ENCODE data around the gene ADK. TPM values are rescaled to one million over a fixed set of nuclear protein-coding genes. Genes with fewer than 3 reads are reported as not detected.

ADK gene
- polyA plus RNA-seq, 1 experiment = 19.4 TPM

DNA sequence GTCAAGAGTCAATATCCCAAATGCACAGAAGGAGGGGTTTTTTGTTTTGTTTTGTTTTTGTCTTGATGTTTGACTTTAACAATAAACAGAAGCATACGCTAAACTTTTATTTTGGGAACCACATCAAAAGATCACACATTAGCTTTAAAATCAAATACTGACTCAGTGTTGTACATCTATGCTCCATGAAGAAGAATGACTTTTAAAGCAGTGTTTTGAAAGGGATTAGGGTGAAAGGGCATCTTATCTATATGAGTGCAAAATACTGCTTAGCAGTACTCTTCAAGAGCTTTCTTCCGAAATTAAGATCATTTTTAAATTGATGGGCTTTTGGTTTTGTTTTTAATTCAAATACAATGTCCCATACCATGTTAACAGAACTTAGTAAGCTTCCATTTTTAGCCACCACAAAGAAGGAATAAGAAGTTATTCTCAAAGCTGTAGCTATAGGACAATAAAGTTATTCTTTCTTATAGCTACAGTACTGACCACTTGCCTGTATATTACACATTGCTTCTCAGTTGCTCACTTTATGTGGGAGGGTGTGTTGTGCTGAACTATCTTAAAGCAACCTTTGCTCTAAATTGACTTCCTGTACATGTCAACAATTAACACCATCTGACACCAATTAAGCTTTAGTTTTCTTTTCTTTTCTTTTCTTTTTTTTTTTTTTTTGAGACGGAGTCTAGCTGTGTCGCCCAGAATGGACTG, 531.1 kb downstream of the ADK start:
- DNase-seq (ENCODE audit: low read depth) = no peak
- CTCF ChIA-PET = interaction anchor here (1.3 kb wide), 1 partner anchor 9 kb away, joined by 4 read pairs; no protein-coding TSS in a partner anchor
- POLR2A ChIA-PET = no interaction called here
- no peaks in the 10 kb centered on the region for H3K27me3 ChIP-seq (ENCODE audit: control insufficient read depth, insufficient read depth, low read length)
- TF ChIP-seq, protein P1, sequence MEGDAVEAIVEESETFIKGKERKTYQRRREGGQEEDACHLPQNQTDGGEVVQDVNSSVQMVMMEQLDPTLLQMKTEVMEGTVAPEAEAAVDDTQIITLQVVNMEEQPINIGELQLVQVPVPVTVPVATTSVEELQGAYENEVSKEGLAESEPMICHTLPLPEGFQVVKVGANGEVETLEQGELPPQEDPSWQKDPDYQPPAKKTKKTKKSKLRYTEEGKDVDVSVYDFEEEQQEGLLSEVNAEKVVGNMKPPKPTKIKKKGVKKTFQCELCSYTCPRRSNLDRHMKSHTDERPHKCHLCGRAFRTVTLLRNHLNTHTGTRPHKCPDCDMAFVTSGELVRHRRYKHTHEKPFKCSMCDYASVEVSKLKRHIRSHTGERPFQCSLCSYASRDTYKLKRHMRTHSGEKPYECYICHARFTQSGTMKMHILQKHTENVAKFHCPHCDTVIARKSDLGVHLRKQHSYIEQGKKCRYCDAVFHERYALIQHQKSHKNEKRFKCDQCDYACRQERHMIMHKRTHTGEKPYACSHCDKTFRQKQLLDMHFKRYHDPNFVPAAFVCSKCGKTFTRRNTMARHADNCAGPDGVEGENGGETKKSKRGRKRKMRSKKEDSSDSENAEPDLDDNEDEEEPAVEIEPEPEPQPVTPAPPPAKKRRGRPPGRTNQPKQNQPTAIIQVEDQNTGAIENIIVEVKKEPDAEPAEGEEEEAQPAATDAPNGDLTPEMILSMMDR (IDR thresholded peaks at IDR 0.05; ENCODE audit: insufficient read depth, low read depth, low read length) = no peak
- no peaks in the 10 kb centered on the region for H3K36me3 ChIP-seq (ENCODE audit: control insufficient read depth, insufficient read depth, low read length)
- H3K4me3 ChIP-seq (ENCODE audit: low read depth, low read length) = no peak overlapping the region

DNA sequence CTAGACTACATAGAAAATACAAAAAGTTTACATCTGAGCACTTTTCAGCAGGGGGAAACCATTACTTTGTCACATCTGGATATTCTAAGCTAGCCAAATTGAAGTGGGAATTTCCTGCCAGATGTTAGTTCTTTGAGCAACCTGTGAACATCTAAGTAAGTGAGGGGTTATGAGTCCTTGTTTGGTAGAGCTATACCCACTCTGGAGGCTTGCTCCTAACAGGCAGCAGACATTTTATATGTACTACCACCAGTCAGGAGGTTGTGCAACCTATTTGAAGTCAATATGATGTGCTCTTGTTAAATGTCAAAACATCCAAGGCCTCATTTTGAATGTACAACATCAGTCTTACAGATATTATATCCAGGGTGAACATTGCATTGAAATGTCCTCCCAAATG, 532.0 kb downstream of the ADK start:
- H3K36me3 ChIP-seq (ENCODE audit: control insufficient read depth, insufficient read depth, low read length) = no peaks in the 10 kb centered on the region; the same call in 1 of the 2 replicates
- no peak overlapping the region for H3K4me3 ChIP-seq (ENCODE audit: low read depth, low read length)
- DNase-seq (ENCODE audit: low read depth) = no peak
- CTCF ChIA-PET = interaction anchor here (1.3 kb wide), 1 partner anchor 8 kb away, joined by 4 read pairs; no protein-coding TSS in a partner anchor
- no peaks in the 10 kb centered on the region for H3K27me3 ChIP-seq (ENCODE audit: control insufficient read depth, insufficient read depth, low read length)
- POLR2A ChIA-PET = no interaction called here
- TF ChIP-seq, protein P1 (IDR thresholded peaks at IDR 0.05; ENCODE audit: insufficient read depth, low read depth, low read length) = no peak

DNA sequence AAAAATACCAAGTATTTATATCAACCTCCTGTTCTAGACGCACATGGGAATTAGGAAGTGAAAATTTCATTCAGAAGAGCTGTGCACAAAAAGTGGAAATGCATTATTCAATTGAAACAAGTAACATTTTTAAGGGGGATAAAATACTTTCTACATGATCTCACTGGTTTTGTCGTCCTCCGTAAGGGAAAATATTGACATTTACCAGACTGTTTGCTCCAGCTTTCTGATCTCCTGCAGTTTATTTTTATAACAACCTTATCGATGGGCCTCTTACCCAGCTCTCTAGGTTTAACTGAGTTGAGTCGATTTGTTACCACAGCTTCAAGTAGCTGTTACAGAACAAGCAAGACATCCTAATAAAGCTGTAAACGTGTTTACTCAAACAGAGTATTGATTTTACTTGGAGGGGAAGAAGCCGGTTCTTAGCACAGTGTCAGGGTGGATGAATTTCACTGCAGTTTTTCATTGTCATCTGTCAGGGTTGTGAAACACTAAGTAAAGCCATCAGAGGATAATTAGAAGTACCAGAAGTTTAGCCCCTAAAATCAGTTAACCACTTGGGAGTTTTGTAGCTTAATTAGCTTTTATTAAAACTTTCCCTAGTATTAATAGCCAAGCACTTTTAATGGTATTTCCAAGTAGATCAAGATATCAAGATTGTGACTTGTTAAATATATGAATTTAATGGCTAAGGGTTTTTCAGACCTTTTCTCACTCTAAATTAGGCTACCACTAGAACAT, 532.8 kb downstream of the ADK start:
- TF ChIP-seq, protein P1 (IDR thresholded peaks at IDR 0.05; ENCODE audit: insufficient read depth, low read depth, low read length) = no peak
- DNase-seq (ENCODE audit: low read depth) = no peak
- Histone ChIP-seq H3K36me3 (ENCODE audit: control insufficient read depth, insufficient read depth, low read length) (no peaks in the 10 kb centered on the region; the same call in 1 of the 2 replicates), H3K27me3 (ENCODE audit: control insufficient read depth, insufficient read depth, low read length) (no peaks in the 10 kb centered on the region), H3K4me3 (ENCODE audit: low read depth, low read length) (no peak overlapping the region)
- ChIA-PET POLR2A (interaction anchor here (0.5 kb wide), 1 partner anchor 17 kb away, joined by 3 read pairs; no protein-coding TSS in a partner anchor), CTCF (interaction anchor here (0.7 kb wide), 1 partner anchor 17 kb away, joined by 5 read pairs; no protein-coding TSS in a partner anchor)

DNA sequence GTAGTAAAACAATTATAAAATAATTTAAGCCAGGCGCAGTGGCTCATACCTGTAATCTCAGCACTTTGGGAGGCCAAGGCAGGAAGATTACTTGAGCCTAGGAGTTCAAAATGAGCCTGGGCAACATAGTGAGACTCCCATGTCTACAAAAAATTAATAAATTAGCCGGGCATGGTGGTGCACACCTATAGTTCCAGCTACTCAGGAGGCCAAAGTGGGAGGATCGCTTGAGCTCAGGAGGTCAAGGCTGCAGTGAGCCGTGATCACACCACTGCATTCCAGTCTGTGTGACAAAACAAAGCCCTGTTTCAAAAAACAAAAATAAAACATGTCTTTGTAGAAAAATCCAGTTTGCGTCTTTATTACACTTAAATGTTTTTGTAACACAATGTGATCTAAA, 533.4 kb downstream of the ADK start:
- POLR2A ChIA-PET = no interaction called here

More for the DNA sequence above, 533.4 kb downstream of the ADK start:
- DNase-seq (ENCODE audit: low read depth) = no peak
- Histone ChIP-seq H3K27me3 (ENCODE audit: control insufficient read depth, insufficient read depth, low read length) (no peaks in the 10 kb centered on the region), H3K36me3 (ENCODE audit: control insufficient read depth, insufficient read depth, low read length) (no peaks in the 10 kb centered on the region; the same call in 1 of the 2 replicates), H3K4me3 (ENCODE audit: low read depth, low read length) (no peak overlapping the region)
- TF ChIP-seq, protein P1 (IDR thresholded peaks at IDR 0.05; ENCODE audit: insufficient read depth, low read depth, low read length) = no peak
- CTCF ChIA-PET = interaction anchor here (0.7 kb wide), 1 partner anchor 12 kb away, joined by 3 read pairs; no protein-coding TSS in a partner anchor

All from BJ (cell line).